Measurements from ENCODE around the gene LETMD1. TPM values are rescaled to one million over a fixed set of nuclear protein-coding genes. Genes with fewer than 3 reads are reported as not detected.

Gene LETMD1
- total and polyA plus RNA-seq, 2 donors (not counting 3 experiments of a cell fraction or from before 2014, with no cell fraction given), result 38.9 to 47.7 TPM

GRCh38 chr12:51086933-51087332 lies 38.8 kb downstream of the LETMD1 start:
- no peak overlapping the region for H3K4me3 ChIP-seq (replicated peaks in 1 of 3; ENCODE audit: insufficient read depth in 1 of 3, low read depth in 1 of 3, low read length in 3 of 3)
- peaks cover 6% of the 10 kb centered on the region for H3K4me1 ChIP-seq (ENCODE audit: control insufficient read depth, extremely low read depth, insufficient read depth, low read length)
- DNase-seq (ENCODE audit: low read depth, low spot score), result no peak
- H3K27ac ChIP-seq (ENCODE audit: insufficient read depth, low read depth, low read length), result no peak overlapping the region
- POLR2A ChIA-PET, result no interaction called here
- dilution Hi-C loops (cut with MboI; ENCODE audit: extremely low pct_ligation_motif_present, low sequenced_read_pairs) (no loop called here), intact Hi-C loops (cut with micrococcal nuclease) (loop anchor here (10.0 kb wide), 1 partner anchor 322 kb away; the partner anchor contains the start of gene ATF1)
- no peaks in the 10 kb centered on the region for H3K36me3 ChIP-seq (ENCODE audit: control insufficient read depth in 2 of 2, extremely low read depth in 1 of 2, insufficient read depth in 2 of 2, low read length in 2 of 2)
- no peaks in the 10 kb centered on the region for H3K9me3 ChIP-seq (replicated peaks; ENCODE audit: control insufficient read depth, insufficient read depth, low read length)
- no peak for TF ChIP-seq EZH2 (IDR thresholded peaks at IDR 0.05; ENCODE audit: borderline replicate concordance, low read depth, low read length, severe bottlenecking)
- H3K79me2 ChIP-seq (ENCODE audit: control insufficient read depth, insufficient read depth, low read length), result peaks cover 12% of the 10 kb centered on the region
- no peak overlapping the region for H3K9ac ChIP-seq (replicated peaks; ENCODE audit: extremely low read depth, insufficient read depth, low read length)
- no peaks in the 10 kb centered on the region for H3K9me1 ChIP-seq (replicated peaks; ENCODE audit: control insufficient read depth, extremely low read depth, insufficient read depth, low read length)
- CTCF ChIA-PET, result no interaction called here
- H2AFZ ChIP-seq (ENCODE audit: low read depth, low read length), result no peak overlapping the region
- H3K27me3 ChIP-seq (ENCODE audit: control insufficient read depth in 2 of 2, insufficient read depth in 2 of 2, low read length in 2 of 2), result no peaks in the 10 kb centered on the region
- peaks cover 2% of the 10 kb centered on the region for H4K20me1 ChIP-seq (replicated peaks; ENCODE audit: control insufficient read depth, extremely low read depth, insufficient read depth, low read length)
- no peak overlapping the region for H3K4me2 ChIP-seq (ENCODE audit: insufficient read depth, low read length)
- FAIRE-seq, result no peak
- BruUV-seq (replicated peaks), result no TSS peak

- H4K20me1 ChIP-seq (replicated peaks; ENCODE audit: control insufficient read depth, extremely low read depth, insufficient read depth, low read length), result no peaks in the 10 kb centered on the region
- ChIA-PET CTCF (no interaction called here), POLR2A (no interaction called here)
- FAIRE-seq (no peak), DNase-seq (ENCODE audit: low read depth, low spot score) (no peak)
- H3K36me3 ChIP-seq (ENCODE audit: control insufficient read depth in 2 of 2, extremely low read depth in 1 of 2, insufficient read depth in 2 of 2, low read length in 2 of 2), result no peaks in the 10 kb centered on the region
- H3K4me3 ChIP-seq (replicated peaks in 1 of 3; ENCODE audit: insufficient read depth in 1 of 3, low read depth in 1 of 3, low read length in 3 of 3), result no peak overlapping the region
- dilution Hi-C loops (cut with MboI; ENCODE audit: extremely low pct_ligation_motif_present, low sequenced_read_pairs) (no loop called here), intact Hi-C loops (cut with micrococcal nuclease) (loop anchor here (10.0 kb wide), 1 partner anchor 323 kb away; the partner anchor contains the start of gene ATF1)
- no peak for TF ChIP-seq GATA2 (IDR thresholded peaks at IDR 0.05; ENCODE audit: insufficient read depth, insufficient read length, low read depth, low read length)
- H3K79me2 ChIP-seq (ENCODE audit: control insufficient read depth, insufficient read depth, low read length), result peaks cover 4% of the 10 kb centered on the region
- H3K4me1 ChIP-seq (ENCODE audit: control insufficient read depth, extremely low read depth, insufficient read depth, low read length), result no peaks in the 10 kb centered on the region
- H3K27ac ChIP-seq (ENCODE audit: insufficient read depth, low read depth, low read length), result no peak overlapping the region
- no TSS peak for BruUV-seq (replicated peaks)
- H3K9me3 ChIP-seq (replicated peaks; ENCODE audit: control insufficient read depth, insufficient read depth, low read length), result no peaks in the 10 kb centered on the region
- no peak overlapping the region for H3K4me2 ChIP-seq (ENCODE audit: insufficient read depth, low read length)
- no peak overlapping the region for H2AFZ ChIP-seq (ENCODE audit: low read depth, low read length)
- no peak overlapping the region for H3K9ac ChIP-seq (replicated peaks; ENCODE audit: extremely low read depth, insufficient read depth, low read length)
- no peaks in the 10 kb centered on the region for H3K27me3 ChIP-seq (ENCODE audit: control insufficient read depth in 2 of 2, insufficient read depth in 2 of 2, low read length in 2 of 2)
- H3K9me1 ChIP-seq (replicated peaks; ENCODE audit: control insufficient read depth, extremely low read depth, insufficient read depth, low read length), result no peaks in the 10 kb centered on the region
These were observed 39.7 kb downstream of the LETMD1 start for GRCh38 chr12:51087818-51088217.

All from endothelial cell of umbilical vein (primary cell).